ENCODE results near the gene RGL1.

Gene RGL1

GRCh38 chr1:183893561-183894289 lies 88.8 kb downstream of the RGL1 start:
- DNase-seq: no peak

GRCh38 chr1:183894290-183894565 lies 89.3 kb downstream of the RGL1 start:
- DNase-seq: no peak

GRCh38 chr1:183896466-183897048 lies 91.6 kb downstream of the RGL1 start:
- DNase-seq: peak; percentile 51 to 62

DNA sequence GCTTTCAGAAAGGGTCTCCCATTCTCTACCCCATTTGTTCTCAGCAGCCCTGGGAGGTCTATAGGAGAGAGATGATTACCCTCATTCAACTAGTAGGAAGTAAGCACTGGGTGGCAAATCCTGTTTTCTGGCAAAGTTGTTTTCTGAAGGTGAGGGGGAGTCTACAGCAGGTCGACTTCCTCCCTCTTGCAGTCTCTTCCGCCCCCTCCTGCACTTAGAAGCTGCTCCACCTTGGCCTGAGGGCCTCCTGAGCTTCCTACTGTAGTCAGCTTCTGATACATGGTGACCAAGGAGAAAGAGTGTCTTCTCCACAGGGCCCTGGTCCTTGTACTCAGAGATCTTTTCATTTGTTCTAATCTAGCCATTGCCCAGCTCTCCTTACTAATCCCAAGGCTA lies 93.1 kb downstream of the RGL1 start:
- no peak for DNase-seq

DNA sequence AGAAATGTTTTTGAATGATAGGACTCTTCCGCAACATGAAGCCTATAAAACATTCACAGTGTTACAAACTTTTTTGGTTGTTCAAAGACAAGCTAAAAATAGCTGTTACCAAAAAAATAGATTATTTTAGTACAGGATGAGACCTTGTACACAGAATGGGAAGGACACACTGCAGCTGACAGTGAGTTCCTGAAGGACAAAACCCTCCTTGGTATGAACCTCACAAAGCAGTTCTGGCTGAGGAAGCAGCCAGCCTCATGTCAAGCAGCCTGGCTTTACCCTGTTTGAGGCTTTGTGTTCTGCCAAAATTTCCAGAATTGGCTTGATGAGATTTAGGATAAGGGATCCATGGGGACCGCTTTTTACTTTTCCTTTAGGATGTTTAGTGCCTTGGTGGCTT lies 93.7 kb downstream of the RGL1 start:
- no peak for DNase-seq

DNA sequence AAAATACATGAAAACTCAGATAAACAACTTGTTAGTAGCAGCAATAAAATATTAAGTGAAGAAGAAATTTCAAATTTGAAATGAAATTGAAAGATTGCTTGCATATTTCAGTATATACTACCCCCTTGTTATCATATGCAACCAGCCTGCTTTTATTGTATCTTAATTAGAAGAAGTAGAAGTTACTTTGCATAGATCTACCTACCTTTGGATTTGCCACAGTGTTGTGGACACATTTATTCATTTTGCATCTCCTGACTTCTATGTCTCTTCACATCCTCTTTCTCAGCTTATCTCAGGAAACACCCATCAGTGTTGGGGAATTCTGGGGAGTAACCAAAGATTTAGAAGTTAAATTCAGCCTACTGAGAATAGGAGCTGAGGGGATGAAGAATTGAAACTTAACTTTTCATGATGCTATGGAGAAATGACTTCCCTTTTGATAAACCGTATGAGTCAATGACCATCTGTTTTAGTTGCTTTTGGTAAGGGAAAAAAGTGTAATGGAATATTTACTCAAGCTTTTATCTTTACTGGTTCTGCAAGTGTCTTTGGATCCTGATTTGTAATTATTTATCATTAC lies 96.9 kb downstream of the RGL1 start:
- no peak for DNase-seq

DNA sequence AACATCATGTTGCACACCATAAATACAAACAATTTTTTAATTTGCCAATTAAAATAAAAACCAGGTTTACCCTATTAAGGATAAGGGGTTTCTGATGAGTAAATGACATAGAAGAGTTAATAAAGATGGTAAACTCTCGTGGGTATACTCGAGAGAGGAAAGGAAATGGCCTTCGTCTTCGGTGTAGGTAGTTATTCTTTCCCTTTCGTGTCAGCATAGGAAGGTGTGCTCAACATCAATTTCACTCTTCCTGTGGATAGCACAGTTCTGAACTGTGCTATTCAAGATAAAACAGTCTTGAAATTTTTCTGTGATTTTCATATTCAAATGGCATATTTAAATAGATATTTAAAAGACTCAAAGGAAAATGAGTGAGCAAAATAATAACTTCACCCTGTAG lies 98.2 kb downstream of the RGL1 start:
- DNase-seq: no peak

DNA sequence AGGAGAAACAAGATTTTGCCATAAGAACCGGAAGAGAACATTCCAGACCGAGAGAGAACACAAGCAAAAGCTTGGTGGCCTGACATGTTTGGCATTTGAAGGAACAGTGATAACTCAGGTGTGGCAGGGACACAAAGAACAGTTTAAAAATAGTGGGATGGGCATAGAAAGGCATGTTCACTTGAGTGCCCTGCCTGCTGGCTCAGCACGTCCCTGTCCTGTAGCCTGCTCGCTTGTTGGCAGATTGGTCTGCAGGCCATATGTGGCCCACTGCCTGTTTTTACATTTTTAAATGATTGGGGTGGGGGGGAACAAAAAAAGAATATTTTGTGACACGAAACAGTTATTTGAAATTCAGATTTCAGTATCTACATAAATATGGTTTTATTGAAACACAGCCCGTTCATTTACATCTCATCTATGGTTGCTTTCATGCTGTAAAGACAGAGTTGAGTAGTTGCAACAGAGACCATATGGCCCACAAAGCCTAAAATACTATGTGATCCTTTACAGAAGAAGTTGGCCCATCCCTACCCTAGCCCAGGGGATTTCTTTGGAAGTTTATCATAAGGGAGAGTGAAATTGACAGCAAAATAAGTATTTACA lies 100.7 kb downstream of the RGL1 start:
- no peak for DNase-seq

DNA sequence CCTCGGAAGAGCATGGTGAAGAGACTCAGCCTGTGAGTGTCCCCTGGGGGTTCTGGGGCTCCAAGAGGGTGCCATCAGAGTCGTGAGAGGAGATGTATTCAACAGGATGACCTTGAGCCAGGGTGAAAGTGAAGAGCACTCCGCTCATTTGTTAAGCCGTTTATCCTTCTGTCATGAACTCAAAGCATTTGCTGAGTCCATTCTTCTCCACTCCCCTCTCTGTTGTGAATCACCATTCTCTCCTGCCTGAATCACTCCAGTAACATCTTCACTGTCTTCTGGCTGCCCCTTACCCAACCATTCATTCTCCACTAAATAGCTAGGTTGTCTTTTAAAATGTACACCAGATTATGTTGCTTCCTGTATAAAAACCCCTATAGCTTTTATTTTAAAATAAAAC lies 102.2 kb downstream of the RGL1 start:
- DNase-seq: no peak

DNA sequence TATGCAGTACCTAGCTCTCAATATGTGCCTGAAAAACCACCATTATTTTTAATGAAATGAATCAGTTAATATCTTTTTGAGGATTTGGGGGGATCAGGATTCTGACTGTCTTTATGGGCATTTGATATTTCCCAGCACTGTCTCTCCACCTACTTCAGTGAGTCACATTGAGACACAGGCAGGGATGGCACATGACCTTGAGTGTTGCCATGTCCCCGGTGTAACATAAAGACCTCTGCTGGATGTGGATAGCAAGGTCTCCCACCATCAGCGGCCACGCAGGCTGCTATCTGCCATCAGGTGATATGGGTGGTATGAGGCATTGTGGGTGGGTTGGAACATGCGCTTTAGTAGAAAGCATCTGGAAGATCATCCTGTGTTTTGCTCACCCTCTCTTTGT lies 103.2 kb downstream of the RGL1 start:
- no peak for DNase-seq

- no peak for DNase-seq
Observed at GRCh38 chr1:183909672-183910071, 104.8 kb downstream of the RGL1 start.

- no peak for DNase-seq
Observed at GRCh38 chr1:183910845-183911244, 105.9 kb downstream of the RGL1 start.

DNA sequence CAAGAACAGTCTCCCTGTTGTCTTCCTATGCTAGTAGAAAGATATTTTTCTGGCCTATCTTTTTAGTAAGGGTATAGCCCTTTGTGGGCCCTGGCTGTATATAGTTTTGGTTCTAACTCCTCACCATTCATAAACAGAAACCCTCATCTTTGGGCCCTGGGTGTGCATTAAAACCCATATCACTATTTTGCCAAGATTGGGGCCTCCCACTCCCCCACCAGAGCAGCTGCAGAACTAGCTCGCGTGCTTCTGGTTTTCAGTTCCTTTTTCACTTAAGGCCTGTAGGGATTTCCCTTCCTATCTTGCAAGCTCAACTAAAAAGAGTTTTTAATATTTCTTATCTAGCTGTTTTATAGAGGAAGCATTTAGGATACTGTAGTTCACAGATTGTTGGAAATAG lies 106.4 kb downstream of the RGL1 start:
- DNase-seq: peak in 1 of 2 experiments; percentile 8

GRCh38 chr1:183912265-183912886 lies 107.5 kb downstream of the RGL1 start:
- no peak for DNase-seq

DNA sequence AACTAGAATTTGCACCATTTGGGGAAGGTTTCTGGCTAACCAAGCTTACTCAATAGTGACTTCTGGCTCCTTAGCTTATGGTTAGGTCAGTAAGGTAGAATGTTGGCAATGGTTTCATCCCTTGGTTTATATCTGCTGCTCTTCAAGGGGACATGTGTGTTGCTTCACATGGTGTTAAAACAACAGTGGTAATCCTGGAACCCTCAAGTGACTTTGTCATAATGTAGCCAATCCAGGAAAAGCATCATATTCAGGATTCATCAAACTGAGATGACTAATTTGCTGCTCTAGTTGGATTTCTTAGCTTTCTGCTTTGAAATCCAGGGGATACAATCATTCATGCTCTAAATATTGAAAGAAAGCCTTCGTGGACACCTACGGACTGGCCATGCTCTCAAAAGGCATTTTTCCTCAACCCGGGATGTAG lies 108.7 kb downstream of the RGL1 start:
- DNase-seq: no peak

DNA sequence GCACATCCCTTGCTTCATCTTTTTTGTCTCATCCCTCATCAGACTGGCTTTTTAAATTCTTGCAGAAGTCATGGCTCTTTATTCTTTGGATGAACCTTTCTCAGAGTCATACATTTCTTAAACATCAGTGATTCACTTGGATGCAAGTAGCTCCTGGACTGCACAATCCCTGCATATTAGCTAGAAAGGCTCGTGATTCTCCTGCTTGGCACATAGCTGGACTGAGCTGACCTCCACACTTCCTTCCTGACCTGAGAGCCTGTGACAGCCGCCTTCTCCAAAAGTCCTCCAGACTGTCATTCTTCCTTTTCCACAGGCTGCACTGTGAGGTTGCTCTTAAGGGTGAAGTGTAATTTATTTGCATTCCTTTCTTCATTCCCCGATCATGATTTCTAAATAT lies 109.4 kb downstream of the RGL1 start:
- DNase-seq: no peak

DNA sequence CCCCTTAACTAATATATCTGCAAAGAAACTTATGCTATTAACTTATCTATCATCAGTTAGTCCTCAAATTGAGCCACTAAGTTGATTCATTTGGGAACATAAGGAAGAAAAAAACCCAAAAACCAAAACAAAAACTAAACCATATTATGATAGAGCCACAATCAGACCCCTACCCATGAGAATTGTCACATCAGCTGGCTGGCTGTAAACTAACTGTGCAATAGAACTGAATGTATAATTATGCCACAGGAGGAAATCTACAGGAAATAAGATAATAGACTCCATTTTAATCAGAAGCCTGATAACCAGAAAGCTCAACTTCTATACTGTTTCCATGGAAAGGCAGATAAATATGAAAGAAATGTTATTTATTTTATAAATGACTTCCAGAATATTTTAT lies 110.0 kb downstream of the RGL1 start:
- no peak for DNase-seq

DNA sequence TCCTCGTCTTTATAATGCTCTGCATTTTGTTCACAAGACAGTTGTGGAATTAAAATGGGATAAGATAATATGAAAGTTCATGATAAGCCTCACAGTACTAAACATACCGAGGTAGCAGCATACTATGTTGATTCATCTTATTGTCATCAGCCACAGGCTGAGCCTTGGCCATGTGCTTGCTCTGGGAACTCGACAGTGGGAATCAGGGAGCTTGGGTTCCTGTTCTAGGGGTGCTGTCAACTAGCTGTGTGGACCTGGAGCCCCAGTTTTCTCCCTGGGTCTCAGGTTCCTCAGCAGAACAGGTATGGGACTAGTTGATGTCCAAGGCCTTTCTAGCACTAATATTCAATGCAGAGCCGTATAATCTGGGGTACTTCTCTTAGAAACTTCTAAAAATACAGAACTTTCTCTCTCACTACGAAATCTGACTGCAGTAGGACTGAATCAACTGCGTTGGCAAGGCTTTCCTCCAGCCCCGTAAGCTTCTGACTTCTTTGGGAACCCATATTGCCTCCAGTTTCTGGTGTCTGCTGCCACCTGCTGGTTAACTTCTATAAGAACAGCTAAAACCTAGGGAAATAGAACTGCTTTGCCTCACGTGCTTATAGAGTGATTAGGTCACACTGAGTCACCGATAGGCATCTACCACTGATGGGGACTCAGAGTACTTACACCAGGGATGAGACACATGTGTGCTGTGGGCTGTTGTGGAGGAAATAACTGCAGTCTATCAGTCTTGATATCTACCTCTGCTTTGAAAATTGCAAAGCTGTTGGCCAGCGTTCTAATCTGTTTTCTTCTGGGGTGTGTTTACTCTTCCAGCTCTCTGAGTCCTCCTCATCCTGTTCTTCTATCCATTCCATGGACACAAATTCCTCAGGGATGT lies 110.9 kb downstream of the RGL1 start:
- DNase-seq: peak; percentile 81 to 88

DNA sequence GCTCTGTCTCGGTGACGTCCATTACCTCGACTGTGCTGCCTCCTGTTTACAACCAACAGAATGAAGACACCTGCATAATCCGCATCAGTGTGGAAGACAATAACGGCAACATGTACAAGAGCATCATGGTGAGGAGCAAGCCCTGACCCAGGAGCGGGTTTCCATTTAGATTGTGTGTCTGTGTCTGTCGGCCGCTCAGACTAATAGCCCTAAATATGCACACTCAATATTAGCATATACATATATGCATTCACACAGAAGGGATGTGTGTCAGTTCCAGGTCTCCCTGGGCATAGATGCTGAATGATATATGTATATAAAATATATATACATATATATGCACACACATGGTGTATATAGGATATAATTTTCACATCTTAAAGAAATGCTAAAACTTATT lies 111.7 kb downstream of the RGL1 start:
- DNase-seq: no peak

DNA sequence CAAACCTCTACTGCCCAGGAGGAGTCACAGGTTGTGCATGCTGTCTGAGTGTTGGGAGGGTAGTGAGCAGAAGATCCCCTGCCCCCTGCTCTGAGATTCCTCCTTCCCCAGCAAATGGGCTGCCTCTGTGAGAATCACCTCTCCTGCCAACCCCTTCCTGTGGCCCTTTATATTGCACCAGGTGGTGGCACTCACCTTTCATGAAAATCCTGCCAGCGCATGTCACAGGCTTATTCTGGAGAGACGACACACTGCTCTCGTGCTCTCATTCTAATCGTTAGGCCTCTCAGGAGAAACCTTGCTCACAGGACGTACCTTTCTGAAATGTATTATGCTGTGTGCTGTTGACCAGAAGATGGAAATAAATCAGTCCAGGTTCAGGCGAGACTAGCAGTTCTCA lies 113.7 kb downstream of the RGL1 start:
- DNase-seq: no peak

GRCh38 chr1:183920651-183921050 lies 115.7 kb downstream of the RGL1 start:
- DNase-seq: no peak

DNA sequence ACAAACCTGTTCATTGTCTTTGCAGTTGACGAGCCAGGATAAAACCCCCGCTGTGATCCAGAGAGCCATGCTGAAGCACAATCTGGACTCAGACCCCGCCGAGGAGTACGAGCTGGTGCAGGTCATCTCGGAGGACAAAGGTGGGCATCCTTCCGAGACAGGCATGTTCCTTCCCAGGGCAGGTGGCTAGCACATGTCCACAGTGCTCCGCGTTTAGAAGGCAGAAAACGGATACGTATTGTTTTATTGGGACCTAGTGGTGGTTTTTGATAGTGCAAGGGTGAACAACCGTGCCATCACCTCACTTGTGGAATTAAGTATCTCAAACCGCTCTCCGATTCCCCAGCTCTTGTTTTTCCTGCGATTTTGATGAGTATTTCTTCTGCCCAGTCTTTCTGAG lies 117.3 kb downstream of the RGL1 start:
- DNase-seq: no peak

DNA sequence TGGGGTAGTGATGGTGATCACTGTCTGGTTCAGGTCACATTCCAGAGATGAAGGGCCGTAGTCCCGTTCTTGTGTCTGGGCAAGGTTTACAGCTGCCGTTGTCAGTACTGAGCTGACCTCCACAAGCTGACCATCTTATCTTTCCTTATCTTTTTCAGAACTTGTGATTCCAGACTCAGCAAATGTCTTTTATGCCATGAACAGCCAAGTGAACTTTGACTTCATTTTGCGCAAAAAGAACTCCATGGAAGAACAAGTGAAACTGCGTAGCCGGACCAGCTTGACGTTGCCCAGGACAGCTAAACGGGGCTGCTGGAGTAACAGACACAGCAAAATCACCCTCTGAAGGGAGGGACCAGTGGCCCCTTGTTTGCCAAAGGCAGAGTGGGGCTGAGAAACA lies 121.0 kb downstream of the RGL1 start:
- DNase-seq: no peak
